ENCODE data around the gene SLC30A2. TPM values are rescaled to one million over a fixed set of nuclear protein-coding genes. Genes with fewer than 3 reads are reported as not detected.

The SLC30A2 gene
- total and polyA plus RNA-seq, 2 of the 13 experiments (the other 11 are each of a cell fraction or from before 2014, with no cell fraction given), result not detected

GRCh38 chr1:26035959-26036755 is 9.8 kb downstream of the SLC30A2 start (continued):
- TF ChIP-seq MAZ (IDR thresholded peaks at IDR 0.05; ENCODE audit: borderline replicate concordance, low read depth, low read length), result no peak
- TF ChIP-seq MAZ (CRISPR knock-in tag; IDR thresholded peaks at IDR 0.05; ENCODE audit: low read depth), result peak; percentile 82
- TF ChIP-seq ZNF547 (CRISPR knock-in tag; IDR thresholded peaks at IDR 0.05), result no peak
- TF ChIP-seq ARNT2 (CRISPR knock-in tag; IDR thresholded peaks at IDR 0.05; ENCODE audit: low read depth), result no peak
- TF ChIP-seq CERS6 (CRISPR knock-in tag; IDR thresholded peaks at IDR 0.05), result no peak
- TF ChIP-seq ZNF772 (CRISPR knock-in tag; IDR thresholded peaks at IDR 0.05), result 0 out of 2 replicates have a peak, but pooled peaks have one; percentile 40
- no peak for TF ChIP-seq SRY (CRISPR knock-in tag; IDR thresholded peaks at IDR 0.05)
- TF ChIP-seq MZF1 (CRISPR knock-in tag; IDR thresholded peaks at IDR 0.05; ENCODE audit: borderline replicate concordance), result no peak
- no peak; the same call in 1 of the 2 replicates for TF ChIP-seq THAP7 (CRISPR knock-in tag; IDR thresholded peaks at IDR 0.05)
- TF ChIP-seq ZNF768 (CRISPR knock-in tag; IDR thresholded peaks at IDR 0.05), result no peak
- TF ChIP-seq CAMTA2 (CRISPR knock-in tag; IDR thresholded peaks at IDR 0.05; ENCODE audit: borderline replicate concordance), result no peak
- no peak for TF ChIP-seq ZNF124 (CRISPR knock-in tag; IDR thresholded peaks at IDR 0.05)
- no peak for TF ChIP-seq PLRG1 (conservative IDR thresholded peaks at IDR 0.05)
- TF ChIP-seq ISL2 (CRISPR knock-in tag; IDR thresholded peaks at IDR 0.05), result no peak
- no peak for TF ChIP-seq DZIP1 (CRISPR knock-in tag; IDR thresholded peaks at IDR 0.05)
- no peak; the same call in 1 of the 2 replicates for TF ChIP-seq FOXC1 (CRISPR knock-in tag; IDR thresholded peaks at IDR 0.05; ENCODE audit: borderline replicate concordance)
- TF ChIP-seq ZNF180 (CRISPR knock-in tag; IDR thresholded peaks at IDR 0.05; ENCODE audit: borderline replicate concordance, low read depth), result no peak
- TF ChIP-seq ZBTB39 (CRISPR knock-in tag; IDR thresholded peaks at IDR 0.05), result no peak
- TF ChIP-seq NFYB (CRISPR knock-in tag; IDR thresholded peaks at IDR 0.05), result no peak
- peak; percentile 26; the same call in 1 of the 2 replicates for TF ChIP-seq ERF (CRISPR knock-in tag; IDR thresholded peaks at IDR 0.05)
- no peak for TF ChIP-seq KLF12 (CRISPR knock-in tag; IDR thresholded peaks at IDR 0.05; ENCODE audit: borderline replicate concordance)
- TF ChIP-seq ZNF121 (CRISPR knock-in tag; IDR thresholded peaks at IDR 0.05), result no peak; the same call in 1 of the 2 replicates
- TF ChIP-seq MBD4 (IDR thresholded peaks at IDR 0.05; ENCODE audit: borderline replicate concordance, low read length), result no peak
- no peak for TF ChIP-seq SMARCE1 (IDR thresholded peaks at IDR 0.05; ENCODE audit: borderline replicate concordance)
